AG04450 (cell line): Measurements from ENCODE around the gene GNA15. TPM values are rescaled to one million over a fixed set of nuclear protein-coding genes. Genes with fewer than 3 reads are reported as not detected.
A peak's percentile ranks its signal among the peaks of the same experiment; 100 is the strongest.

Source experiments
- CTCF ChIA-PET: fragments of 300-600, 350-600 bp; formaldehyde crosslinking; extraction: SDS; loops from one replicate; lab custom pipeline; 2022; ENCODE audit warnings: antibody characterized with exemption, inconsistent platforms; lab: Charles Lee
- POLR2A ChIA-PET: fragments of 350-600 bp; formaldehyde crosslinking; extraction: SDS; loops from one replicate; lab custom pipeline; 2021; ENCODE audit warnings: antibody characterized with exemption, inconsistent platforms; lab: Yijun Ruan, JAX
- DNase-seq: peaks from one replicate; pipeline ENCODE4 v3.0.0-alpha.2; 2011; ENCODE audit warnings: low read depth, low spot score
- H3K27ac ChIP-seq: one replicate; pipeline ENCODE4 v1.5.1; 2012; ENCODE audit warnings: low read depth, low read length, control low read depth
- H3K27me3 ChIP-seq: one replicate; pipeline ENCODE4 v1.6.0; 2012; ENCODE audit warnings: low read length; ENCODE audit not compliant: control insufficient read depth, insufficient read depth
- H3K4me3 ChIP-seq: 2 replicates; pipeline ENCODE4 v1.5.1; 2011; ENCODE audit warnings: mild to moderate bottlenecking, low read depth, low read length, control low read depth
- H3K9me3 ChIP-seq: 2 replicates; pipeline ENCODE4 v1.5.1; 2012; ENCODE audit warnings: low read length; ENCODE audit not compliant: control insufficient read depth, insufficient read depth
- CTCF ChIP-seq: IDR thresholded peaks from 2 replicates; pipeline ENCODE4 v1.5.1; 2011; ENCODE audit warnings: low read depth, low read length, control low read depth, inconsistent platforms
- polyA plus RNA-seq: library from polyadenylated mRNA; depleted of rRNA; stranded (reverse); fragments of >200 nt; gene quantifications from 2 replicates; pipeline ENCODE4 v1.2.3, GENCODE V29; 2011

Gene GNA15
- polyA plus RNA-seq, 1 experiment = not detected

DNA sequence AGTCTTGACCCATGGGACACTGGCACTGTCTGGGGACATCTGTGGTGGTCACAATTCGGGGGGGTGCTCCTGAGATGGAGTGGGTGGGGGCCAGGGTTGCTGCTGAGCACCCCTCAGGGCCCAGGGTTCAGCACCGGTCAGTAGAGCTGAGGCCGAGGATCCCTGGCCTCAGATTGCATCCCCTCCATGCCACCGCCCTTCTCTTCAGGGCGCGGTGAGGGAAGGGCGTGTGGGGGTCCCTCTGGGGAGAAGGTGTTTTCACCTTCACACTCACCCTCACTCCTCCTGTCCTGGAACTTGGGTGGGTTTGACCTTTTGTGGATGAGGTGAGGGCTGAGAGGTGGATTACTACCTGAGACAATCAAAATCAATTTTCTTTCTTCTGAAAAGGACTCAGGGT is 28.2 kb upstream of the GNA15 start:
- Histone ChIP-seq H3K27me3 (no peaks in the 10 kb centered on the region), H3K27ac (no peak overlapping the region), H3K4me3 (no peak overlapping the region), H3K9me3 (no peaks in the 10 kb centered on the region; the same call in 1 of the 2 replicates)
- no peak for TF ChIP-seq CTCF
- POLR2A ChIA-PET = no interaction called here
- DNase-seq = no peak
- CTCF ChIA-PET = interaction anchor here (0.6 to 2.4 kb wide), 8 partner anchors 9 to 156 kb away, joined by 4 to 29 read pairs (median 7); no protein-coding TSS in a partner anchor

- ChIA-PET POLR2A (interaction anchor here (1.1 kb wide), 1 partner anchor 158 kb away, joined by 5 read pairs; no protein-coding TSS in a partner anchor), CTCF (interaction anchor here (0.8 to 2.4 kb wide), 12 partner anchors 10 to 158 kb away, joined by 3 to 29 read pairs (median 4); no protein-coding TSS in a partner anchor)
- TF ChIP-seq CTCF = peak; percentile 85
- no peaks in the 10 kb centered on the region for H3K27me3 ChIP-seq
- H3K9me3 ChIP-seq = no peaks in the 10 kb centered on the region; the same call in 1 of the 2 replicates
- no peak overlapping the region for H3K27ac ChIP-seq
- H3K4me3 ChIP-seq = no peak overlapping the region
- peak; percentile 18 for DNase-seq
Measured at GRCh38 chr19:3108775-3109174, 27.1 kb upstream of the GNA15 start.

GRCh38 chr19:3109491-3109890 is 26.3 kb upstream of the GNA15 start:
- H3K27me3 ChIP-seq = no peaks in the 10 kb centered on the region
- H3K4me3 ChIP-seq = no peak overlapping the region
- H3K9me3 ChIP-seq = no peaks in the 10 kb centered on the region; the same call in 1 of the 2 replicates
- no peak for DNase-seq
- no peak overlapping the region for H3K27ac ChIP-seq
- CTCF ChIA-PET = interaction anchor here (0.5 to 1.9 kb wide), 4 partner anchors 23 to 1055 kb away, joined by 3 to 5 read pairs (median 4); no protein-coding TSS in a partner anchor
- TF ChIP-seq CTCF = no peak
- POLR2A ChIA-PET = no interaction called here

DNA sequence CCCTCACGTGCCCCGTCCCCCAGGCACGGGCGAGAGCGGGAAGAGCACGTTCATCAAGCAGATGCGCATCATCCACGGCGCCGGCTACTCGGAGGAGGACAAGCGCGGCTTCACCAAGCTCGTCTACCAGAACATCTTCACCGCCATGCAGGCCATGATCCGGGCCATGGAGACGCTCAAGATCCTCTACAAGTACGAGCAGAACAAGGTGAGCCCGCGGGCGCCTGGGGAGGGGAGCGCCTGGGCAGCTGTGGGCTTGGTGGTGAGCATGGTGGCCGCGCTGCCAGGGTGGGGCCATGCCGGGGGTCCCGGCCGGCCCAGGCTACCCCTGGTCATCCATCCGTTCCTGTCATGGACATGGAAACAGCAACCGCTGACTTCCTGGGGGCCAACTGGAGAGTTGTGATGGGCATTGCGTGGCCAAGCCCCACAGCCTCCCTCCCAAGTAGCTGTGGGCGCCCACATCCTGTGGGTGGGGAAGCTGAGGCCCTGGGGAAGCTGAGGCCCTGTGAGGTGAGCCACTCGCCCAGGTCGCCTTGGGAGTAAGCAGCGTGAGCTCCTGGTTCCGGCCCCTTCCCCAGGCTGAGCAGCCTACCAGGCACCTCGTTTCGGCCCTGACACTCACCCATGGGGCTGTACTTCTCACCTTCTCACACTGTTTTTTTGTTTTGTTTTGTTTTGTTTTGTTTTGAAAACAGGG is 25.6 kb upstream of the GNA15 start:
- H3K4me3 ChIP-seq = no peak overlapping the region
- H3K27me3 ChIP-seq = no peaks in the 10 kb centered on the region
- DNase-seq = no peak
- H3K27ac ChIP-seq = no peak overlapping the region
- ChIA-PET CTCF (interaction anchor here (0.5 to 1.9 kb wide), 3 partner anchors 22 to 1056 kb away, joined by 4 to 5 read pairs (median 4); no protein-coding TSS in a partner anchor), POLR2A (no interaction called here)
- no peak for TF ChIP-seq CTCF
- no peaks in the 10 kb centered on the region; the same call in 1 of the 2 replicates for H3K9me3 ChIP-seq
